HG03103 (cell line): ENCODE results near the gene CDT1.
"Not testable (repeated sequence)": the region's sequence is repeated elsewhere in the genome, so short reads cannot be mapped to it uniquely, and the experiment has no call there.

Experiments
- ATAC-seq: cut with Tn5 transposase; IDR thresholded peaks from one replicate; pipeline ENCODE4 v1.9.1; 2021; ENCODE audit warnings: low read depth; ENCODE audit not compliant: unreplicated experiment

CDT1 gene

DNA sequence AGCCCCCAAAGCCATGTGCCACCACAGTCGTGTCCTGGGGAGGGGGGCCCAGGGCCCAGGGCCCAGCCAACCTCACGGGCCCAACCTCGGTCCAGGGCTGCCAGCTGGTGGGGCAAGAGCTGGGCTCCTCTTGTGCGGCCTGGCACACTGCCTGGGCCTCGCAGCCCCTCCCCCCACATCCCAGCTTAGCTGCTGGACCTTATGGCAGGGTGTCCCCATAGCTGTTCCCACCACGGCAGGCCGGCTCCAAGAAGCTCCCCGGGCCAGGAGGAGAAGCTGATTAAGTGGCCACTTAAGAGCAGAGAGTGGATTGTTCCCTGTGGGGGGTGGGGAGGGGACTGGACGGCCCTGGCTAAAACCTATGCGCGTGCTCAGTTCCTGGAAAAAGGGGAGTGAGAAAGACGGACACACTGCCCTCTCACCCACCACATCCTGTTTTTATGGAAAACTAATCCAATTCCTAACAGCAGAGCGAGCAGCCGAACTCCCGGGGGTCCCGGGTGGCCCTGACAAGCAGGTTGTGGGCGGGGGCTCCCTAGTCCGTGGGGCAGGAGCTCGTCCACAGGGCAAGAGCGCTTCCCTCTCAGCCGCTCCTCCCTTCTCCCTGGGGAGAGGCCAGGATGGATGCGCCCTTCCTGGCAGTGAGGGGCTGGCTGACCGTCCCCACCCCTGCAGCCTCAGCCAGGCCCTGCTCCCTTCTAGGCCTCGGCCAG, 35.4 kb upstream of the CDT1 start:
- ATAC-seq, result no peak

- ATAC-seq, result no peak
Observed at GRCh38 chr16:88769617-88770460, 33.8 kb upstream of the CDT1 start.

DNA sequence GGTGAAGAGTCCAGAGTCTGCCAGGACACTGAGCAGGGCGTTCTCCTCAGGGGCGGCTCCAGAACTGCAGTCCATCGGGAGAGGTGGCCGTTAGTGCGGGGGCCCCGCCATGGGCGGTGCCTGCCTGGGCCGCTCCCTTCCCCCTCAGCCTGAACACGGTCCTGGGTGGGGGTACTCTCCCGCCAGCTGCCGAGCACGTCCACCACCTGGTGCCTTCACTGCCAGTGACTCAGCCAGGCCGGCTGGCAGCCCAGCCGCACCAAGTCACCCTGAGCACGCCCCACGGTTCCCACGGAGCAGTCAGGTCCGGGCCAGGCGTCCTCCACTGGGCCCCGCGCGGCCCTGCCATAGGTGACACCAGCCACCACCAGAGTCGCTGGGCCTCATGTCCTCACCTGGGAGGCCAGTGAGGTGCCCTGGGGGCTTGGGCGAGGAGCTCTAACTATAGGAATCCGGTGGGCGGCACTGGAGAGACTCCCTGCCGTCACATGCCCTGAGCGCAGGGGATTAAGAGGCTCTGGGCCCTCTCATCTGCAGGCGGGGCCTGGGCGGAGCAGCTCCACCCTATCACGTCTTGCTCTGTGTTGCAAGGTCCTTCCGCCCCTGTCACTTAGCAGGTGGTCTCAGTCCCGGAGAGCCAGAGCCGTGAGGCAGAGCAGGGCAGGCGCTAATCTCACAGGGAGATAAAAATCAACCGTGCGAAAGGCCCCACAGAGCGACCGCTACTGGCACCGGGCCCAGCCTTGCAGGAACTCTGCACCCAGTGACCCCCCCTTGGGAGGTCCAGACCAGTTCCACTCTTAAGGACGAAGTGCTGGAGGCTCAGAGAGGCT, 32.9 kb upstream of the CDT1 start:
- no peak for ATAC-seq

GRCh38 chr16:88771294-88771772, 32.3 kb upstream of the CDT1 start:
- ATAC-seq, result no peak

GRCh38 chr16:88771781-88772180, 31.8 kb upstream of the CDT1 start:
- not testable (repeated sequence) for ATAC-seq

- ATAC-seq, result no peak
Observed at GRCh38 chr16:88772871-88773811, 30.4 kb upstream of the CDT1 start.

DNA sequence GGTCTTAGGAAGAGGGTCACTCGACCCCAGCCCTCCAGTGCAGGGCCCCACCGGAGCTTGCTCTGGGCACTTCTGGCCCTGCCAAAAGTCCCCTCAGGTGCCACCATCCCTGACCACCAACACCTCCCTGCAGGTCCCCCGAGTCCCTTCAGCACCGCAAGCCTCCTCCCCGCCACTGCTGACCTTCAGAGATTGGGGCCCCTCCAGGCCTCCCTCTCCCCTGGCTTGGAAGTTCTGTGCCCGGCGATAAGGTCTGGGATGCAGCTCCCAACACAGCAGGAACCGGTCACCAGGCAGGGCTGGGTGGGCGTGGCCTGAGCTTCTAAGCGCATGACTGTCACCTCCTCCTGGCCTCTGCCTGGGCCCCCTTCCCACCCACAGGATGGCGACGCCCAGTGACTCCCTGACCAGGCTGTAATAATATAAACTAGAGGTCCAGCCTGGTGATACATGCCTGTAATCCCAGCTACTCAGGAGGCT, 29.7 kb upstream of the CDT1 start:
- no peak for ATAC-seq

DNA sequence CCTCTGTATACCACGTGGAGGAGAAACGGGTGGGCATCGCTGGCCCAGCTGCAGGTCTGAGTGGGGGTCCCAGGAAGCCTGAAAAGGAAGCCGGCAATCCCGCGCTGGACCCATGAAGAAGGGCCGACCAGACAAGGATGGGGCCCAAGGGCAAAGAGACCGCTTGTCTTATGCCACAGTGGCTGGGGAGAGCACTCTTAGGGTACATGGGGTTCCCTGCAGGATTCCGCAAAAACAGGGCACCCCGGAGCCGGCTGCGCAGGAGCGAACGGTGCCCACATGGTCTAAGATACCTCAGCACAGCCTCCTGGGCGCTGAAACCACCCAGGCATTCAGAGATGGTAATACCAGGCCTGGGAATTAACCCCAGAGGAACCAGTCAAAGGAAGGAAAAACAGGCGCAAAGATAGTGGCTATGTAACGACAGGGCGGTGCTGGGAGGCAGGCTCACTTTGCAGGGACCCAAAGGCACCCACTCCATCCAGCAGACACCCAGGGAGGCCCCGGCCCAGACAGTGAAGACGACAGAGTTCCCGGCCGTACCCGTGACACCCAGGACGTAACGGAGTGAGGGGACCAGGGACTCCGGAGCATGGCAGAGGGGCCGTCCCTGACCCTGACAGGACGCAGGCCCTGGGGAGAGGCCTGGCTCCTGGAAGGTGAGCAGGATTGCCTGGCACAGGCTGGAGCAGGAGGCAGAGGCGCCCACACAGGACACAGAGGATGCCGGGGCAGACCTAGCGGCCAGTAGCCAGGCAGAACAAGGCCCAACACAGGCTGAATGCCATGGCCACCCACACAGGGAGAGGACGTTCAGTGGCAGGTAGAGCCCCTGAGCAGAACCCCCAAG, 28.8 kb upstream of the CDT1 start:
- ATAC-seq, result no peak

GRCh38 chr16:88775825-88776224, 27.8 kb upstream of the CDT1 start:
- no peak for ATAC-seq

DNA sequence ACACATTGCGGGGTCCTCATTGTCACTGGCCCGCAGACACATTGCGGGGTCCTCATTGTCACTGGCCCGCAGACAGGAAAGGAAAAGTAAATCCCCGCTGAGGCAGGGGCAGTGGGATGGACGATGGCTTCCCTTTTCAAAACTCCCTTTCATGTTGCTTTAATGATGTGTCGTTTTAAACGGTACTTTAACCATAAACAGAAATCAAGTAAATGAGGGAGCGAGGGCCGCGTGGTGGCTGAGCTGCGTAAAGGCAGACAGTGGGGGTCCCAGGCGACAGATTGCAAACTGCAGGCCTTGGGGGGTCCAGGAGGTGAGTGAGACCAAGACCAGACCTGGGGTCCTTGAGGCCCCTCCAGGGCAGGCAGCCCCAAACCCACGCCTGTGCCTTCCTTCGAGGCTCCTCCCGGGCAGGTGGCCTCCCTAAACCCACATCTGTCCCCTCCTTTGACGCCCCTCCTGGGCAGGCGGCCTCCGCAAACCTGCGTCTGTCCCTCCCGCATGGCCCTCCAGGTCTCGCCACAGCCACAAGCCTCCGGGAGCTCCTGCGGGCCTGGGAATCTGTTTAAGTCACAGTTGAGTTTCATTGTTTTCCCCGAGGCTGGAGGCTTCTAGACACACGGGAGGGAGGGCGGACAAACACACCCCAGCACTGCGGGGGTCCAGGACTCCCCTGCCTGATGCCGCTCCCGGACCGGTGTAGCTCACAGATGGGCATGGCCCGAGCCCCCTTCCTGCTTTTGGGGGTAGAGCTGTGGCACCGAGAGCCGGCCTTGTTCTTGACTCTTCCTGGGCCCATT, 25.9 kb upstream of the CDT1 start:
- no peak for ATAC-seq

DNA sequence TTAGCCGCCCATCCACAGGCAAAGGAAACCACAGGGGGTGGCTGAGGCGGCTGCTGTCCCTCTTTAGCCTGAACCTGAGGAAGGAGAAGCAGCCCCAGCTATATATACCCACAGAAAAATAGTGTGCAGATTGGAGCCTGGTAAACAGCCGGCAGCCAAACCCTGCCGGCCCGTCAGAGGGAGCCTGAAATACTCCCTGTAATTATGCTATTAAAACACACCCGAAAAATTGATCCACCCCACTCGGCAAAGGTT, 25.4 kb upstream of the CDT1 start:
- ATAC-seq, result no peak

GRCh38 chr16:88778541-88779065, 25.0 kb upstream of the CDT1 start:
- ATAC-seq, result no peak

DNA sequence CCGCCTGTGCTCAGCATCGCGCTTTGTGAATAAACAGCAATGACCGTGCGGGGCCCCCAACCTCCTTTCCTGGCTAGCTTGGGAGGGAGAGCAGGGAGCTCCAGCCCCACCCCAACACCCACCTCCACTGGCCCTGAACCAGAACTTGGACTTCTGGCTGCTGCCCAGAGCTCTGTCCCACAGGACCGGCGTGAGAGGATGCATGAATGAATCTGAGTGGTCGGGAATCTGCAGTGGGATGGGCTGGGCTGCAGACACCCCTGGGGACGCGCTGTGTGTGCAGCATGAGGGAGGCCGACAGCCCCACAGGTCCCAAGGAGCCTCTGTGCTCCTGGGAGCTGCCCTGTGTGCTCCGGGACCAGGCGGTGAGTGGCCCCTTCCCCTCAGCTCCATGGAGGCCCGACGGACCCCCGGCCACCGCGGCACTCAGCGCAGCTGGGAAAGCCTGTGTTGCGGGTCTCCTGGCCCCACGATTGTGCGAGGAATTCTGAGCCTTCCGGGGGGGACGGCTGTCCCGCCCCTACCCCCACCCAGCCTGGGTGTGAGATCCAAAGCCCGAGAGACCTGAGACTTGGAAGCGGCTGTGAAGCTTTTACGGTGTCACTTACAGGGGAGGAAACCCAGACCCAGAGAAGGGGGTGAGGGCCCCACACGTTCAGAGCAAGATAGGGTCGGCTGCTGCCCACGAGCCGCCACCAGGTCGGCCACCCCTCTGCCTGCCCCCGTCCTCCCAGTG, 24.0 kb upstream of the CDT1 start:
- no peak for ATAC-seq

DNA sequence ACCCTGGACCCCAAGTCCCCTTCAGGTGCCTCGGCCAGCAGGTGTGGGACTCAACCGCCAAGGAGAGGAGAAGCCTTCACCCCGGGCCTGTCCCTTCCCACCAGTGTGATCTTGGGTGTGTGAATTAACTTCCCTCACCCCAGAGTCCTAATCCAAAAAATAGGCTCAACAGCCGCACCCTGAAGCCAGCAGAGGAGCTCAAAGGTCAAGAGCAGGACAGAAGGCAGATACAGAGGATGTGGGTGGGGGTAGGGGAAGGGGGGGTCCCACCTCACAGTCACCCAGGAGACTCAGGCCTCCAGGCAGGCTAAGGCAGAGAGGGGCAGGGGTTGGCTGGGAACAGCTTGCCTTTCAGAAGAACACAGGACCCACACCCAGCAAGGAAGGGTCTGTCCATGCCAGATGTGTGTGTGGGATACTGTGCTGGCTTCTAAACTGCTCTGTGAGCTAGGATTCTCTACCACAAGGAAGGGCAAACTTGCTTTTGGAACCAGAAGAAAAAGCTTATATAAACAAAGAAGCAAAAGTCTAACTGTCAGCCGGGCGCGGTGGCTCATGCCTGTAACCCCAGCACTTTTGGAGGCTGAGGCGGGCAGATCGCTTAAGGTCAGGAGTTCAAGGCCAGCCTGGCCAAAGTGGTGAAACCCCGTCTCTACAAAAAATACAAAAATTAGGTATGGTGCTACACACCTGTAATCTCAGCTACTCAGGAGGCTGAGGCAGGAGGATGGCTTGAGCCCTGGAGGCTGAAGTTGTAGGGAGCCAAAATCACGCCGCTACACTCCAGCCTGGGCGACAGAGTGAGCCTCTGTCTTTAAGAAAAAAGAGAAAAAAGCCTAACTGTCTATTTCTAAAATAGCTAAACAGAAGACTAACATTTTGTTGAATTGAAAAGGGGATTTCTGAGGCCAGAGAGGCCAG, 23.2 kb upstream of the CDT1 start:
- ATAC-seq, result no peak

DNA sequence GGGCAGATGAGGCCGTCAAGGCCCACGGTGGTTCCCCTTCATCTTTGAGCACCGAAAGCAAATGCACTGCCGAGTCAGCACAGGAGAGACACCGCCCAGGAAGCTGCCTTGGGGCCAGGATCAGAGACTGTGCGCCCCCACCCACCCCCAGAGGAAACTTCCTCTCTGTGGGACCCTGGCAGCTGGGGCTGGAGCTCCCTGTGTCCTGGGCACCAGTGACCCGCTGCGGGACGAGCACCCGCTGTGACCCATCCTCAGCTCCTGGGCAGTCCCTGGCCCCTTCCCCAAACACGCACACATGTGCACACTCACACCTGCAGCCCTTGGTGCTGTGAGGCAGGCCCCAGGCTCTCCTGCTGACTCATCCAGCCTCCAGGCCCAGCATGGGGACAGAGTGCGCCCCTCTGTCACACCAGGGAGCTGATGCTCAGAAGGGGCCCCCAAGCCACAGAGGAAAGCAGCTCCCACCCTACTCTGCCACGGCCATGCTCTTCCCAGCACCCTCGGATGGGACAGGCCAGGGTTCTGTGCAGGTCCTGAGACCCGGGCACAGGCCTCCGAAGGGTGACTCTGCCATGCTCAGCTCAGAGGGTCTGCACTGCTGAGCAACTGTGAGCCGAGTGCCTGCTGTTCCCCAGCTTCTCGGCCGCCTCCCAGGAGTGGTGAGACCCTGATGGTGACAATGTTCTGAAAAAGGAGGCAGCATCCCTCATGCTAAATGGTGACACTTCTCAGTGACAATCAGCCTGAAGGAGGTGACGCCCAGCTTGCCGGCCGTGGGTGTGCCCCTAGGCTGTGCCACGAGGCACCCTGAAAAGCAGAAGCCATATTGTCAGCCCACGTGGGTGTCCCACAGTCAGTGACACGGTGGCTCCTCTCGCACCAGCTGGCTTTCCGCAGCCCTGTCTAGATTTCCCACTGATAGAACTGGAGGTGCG, 22.2 kb upstream of the CDT1 start:
- ATAC-seq, result no peak
